Measurements from ENCODE around the gene REEP3.

The REEP3 gene

DNA sequence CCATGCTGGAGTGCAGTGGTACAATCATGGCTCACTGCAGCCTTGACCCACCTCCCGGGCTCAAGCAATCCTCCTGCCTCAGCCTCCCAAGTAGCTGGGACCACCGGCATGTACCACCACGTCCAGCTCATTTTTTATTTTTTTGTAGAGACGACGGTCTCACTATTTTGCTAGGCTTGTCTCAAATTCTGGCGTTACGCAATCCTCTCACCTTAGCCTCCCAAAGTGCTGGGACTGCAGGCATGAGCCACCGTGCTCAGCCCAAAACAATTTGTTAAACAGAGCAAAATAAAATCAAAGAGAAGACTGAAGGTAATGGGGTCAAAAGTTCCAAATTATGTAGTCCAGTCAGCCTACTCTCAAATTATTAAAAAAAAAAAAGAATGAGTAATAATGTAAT is 46.7 kb upstream of the REEP3 start:
- TF ChIP-seq ZNF658 (tag by site-specific recombination; IDR thresholded peaks at IDR 0.05) (no peak), ZBTB44 (tag by site-specific recombination; IDR thresholded peaks at IDR 0.05) (no peak), ZSCAN18 (tag by site-specific recombination; IDR thresholded peaks at IDR 0.05) (no peak), ZNF561 (tag by site-specific recombination; IDR thresholded peaks at IDR 0.05; ENCODE audit: borderline replicate concordance) (no peak), ZNF155 (tag by site-specific recombination; IDR thresholded peaks at IDR 0.05) (no peak)
- TF ChIP-seq, protein P1, sequence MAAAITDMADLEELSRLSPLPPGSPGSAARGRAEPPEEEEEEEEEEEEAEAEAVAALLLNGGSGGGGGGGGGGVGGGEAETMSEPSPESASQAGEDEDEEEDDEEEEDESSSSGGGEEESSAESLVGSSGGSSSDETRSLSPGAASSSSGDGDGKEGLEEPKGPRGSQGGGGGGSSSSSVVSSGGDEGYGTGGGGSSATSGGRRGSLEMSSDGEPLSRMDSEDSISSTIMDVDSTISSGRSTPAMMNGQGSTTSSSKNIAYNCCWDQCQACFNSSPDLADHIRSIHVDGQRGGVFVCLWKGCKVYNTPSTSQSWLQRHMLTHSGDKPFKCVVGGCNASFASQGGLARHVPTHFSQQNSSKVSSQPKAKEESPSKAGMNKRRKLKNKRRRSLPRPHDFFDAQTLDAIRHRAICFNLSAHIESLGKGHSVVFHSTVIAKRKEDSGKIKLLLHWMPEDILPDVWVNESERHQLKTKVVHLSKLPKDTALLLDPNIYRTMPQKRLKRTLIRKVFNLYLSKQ (tag by site-specific recombination; IDR thresholded peaks at IDR 0.05; ENCODE audit: borderline replicate concordance), result no peak
- peaks cover 2% of the 10 kb centered on the region; the same call in 1 of the 2 replicates for H3K4me1 ChIP-seq (ENCODE audit: control insufficient read depth, insufficient read depth, low read length)
- no peaks in the 10 kb centered on the region for H3K36me3 ChIP-seq (ENCODE audit: control insufficient read depth in 2 of 2, insufficient read depth in 1 of 2, low read length in 2 of 2)
- no peak overlapping the region for H3K4me3 ChIP-seq (ENCODE audit: low read depth, low read length)
- CTCF ChIA-PET, result interaction anchor here (1.4 kb wide), 1 partner anchor 155 kb away, joined by 3 read pairs; no protein-coding TSS in a partner anchor
- H3K9me3 ChIP-seq (ENCODE audit: control insufficient read depth, insufficient read depth, low read depth, low read length), result no peaks in the 10 kb centered on the region
- POLR2A ChIA-PET, result no interaction called here
- no peak overlapping the region for H3K27ac ChIP-seq (ENCODE audit: extremely low read depth, low read depth, low read length)

- no peaks in the 10 kb centered on the region for H3K36me3 ChIP-seq (ENCODE audit: control insufficient read depth in 2 of 2, insufficient read depth in 1 of 2, low read length in 2 of 2)
- H3K27ac ChIP-seq (ENCODE audit: extremely low read depth, low read depth, low read length), result no peak overlapping the region
- H3K4me1 ChIP-seq (ENCODE audit: control insufficient read depth, insufficient read depth, low read length), result peaks cover 4% of the 10 kb centered on the region
- TF ChIP-seq FEZF1 (tag by site-specific recombination; IDR thresholded peaks at IDR 0.05), result 0 out of 2 replicates have a peak, but pooled peaks have one; percentile 9
- TF ChIP-seq, protein P2, sequence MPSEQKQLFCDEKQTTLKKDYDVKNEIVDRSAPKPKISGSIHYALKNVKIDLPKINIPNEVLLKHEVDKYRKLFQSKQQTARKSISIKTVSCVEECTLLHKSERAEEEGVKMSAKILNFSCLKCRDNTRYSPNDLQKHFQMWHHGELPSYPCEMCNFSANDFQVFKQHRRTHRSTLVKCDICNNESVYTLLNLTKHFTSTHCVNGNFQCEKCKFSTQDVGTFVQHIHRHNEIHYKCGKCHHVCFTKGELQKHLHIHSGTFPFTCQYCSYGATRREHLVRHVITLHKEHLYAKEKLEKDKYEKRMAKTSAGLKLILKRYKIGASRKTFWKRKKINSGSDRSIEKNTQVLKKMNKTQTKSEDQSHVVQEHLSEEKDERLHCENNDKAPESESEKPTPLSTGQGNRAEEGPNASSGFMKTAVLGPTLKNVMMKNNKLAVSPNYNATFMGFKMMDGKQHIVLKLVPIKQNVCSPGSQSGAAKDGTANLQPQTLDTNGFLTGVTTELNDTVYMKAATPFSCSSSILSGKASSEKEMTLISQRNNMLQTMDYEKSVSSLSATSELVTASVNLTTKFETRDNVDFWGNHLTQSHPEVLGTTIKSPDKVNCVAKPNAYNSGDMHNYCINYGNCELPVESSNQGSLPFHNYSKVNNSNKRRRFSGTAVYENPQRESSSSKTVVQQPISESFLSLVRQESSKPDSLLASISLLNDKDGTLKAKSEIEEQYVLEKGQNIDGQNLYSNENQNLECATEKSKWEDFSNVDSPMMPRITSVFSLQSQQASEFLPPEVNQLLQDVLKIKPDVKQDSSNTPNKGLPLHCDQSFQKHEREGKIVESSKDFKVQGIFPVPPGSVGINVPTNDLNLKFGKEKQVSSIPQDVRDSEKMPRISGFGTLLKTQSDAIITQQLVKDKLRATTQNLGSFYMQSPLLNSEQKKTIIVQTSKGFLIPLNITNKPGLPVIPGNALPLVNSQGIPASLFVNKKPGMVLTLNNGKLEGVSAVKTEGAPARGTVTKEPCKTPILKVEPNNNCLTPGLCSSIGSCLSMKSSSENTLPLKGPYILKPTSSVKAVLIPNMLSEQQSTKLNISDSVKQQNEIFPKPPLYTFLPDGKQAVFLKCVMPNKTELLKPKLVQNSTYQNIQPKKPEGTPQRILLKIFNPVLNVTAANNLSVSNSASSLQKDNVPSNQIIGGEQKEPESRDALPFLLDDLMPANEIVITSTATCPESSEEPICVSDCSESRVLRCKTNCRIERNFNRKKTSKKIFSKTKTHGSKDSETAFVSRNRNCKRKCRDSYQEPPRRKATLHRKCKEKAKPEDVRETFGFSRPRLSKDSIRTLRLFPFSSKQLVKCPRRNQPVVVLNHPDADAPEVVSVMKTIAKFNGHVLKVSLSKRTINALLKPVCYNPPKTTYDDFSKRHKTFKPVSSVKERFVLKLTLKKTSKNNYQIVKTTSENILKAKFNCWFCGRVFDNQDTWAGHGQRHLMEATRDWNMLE (tag by site-specific recombination; conservative IDR thresholded peaks at IDR 0.05; ENCODE audit: low read depth), result no peak
- no peak overlapping the region for H3K4me3 ChIP-seq (ENCODE audit: low read depth, low read length)
- ChIA-PET CTCF (interaction anchor here (0.7 kb wide), 2 partner anchors 32 to 279 kb away, joined by 5 read pairs; no protein-coding TSS in a partner anchor), POLR2A (no interaction called here)
- H3K9me3 ChIP-seq (ENCODE audit: control insufficient read depth, insufficient read depth, low read depth, low read length), result no peaks in the 10 kb centered on the region
These were observed 43.3 kb upstream of the REEP3 start for GRCh38 chr10:63477927-63478326.

- no peak overlapping the region for H3K4me3 ChIP-seq (ENCODE audit: low read depth, low read length)
- no peak overlapping the region for H3K27ac ChIP-seq (ENCODE audit: extremely low read depth, low read depth, low read length)
- peaks cover 4% of the 10 kb centered on the region for H3K4me1 ChIP-seq (ENCODE audit: control insufficient read depth, insufficient read depth, low read length)
- TF ChIP-seq ZNF2 (tag by site-specific recombination; IDR thresholded peaks at IDR 0.05) (no peak), RBAK (tag by site-specific recombination; IDR thresholded peaks at IDR 0.05) (no peak), ZNF530 (tag by site-specific recombination; IDR thresholded peaks at IDR 0.05; ENCODE audit: low read depth) (no peak), ZNF423 (tag by site-specific recombination; IDR thresholded peaks at IDR 0.05) (no peak), ZSCAN16 (tag by site-specific recombination; IDR thresholded peaks at IDR 0.05) (no peak), ZNF354C (tag by site-specific recombination; IDR thresholded peaks at IDR 0.05; ENCODE audit: borderline replicate concordance, low read depth) (no peak), IKZF3 (tag by site-specific recombination; IDR thresholded peaks at IDR 0.05) (no peak), OVOL3 (tag by site-specific recombination; IDR thresholded peaks at IDR 0.05) (no peak), ZIC2 (tag by site-specific recombination; IDR thresholded peaks at IDR 0.05) (no peak), ZNF548 (tag by site-specific recombination; IDR thresholded peaks at IDR 0.05) (no peak), ZNF837 (tag by site-specific recombination; IDR thresholded peaks at IDR 0.05) (no peak)
- no peaks in the 10 kb centered on the region for H3K9me3 ChIP-seq (ENCODE audit: control insufficient read depth, insufficient read depth, low read depth, low read length)
- ChIA-PET CTCF (interaction anchor here (0.6 to 0.7 kb wide), 2 partner anchors 32 to 92 kb away, joined by 3 read pairs; no protein-coding TSS in a partner anchor), POLR2A (no interaction called here)
- H3K36me3 ChIP-seq (ENCODE audit: control insufficient read depth in 2 of 2, insufficient read depth in 1 of 2, low read length in 2 of 2), result no peaks in the 10 kb centered on the region
These were observed 42.6 kb upstream of the REEP3 start for GRCh38 chr10:63478564-63478963.
